Neural cell (in vitro differentiated cells): Measurements from ENCODE around the gene HEBP2. TPM values are rescaled to one million over a fixed set of nuclear protein-coding genes. Genes with fewer than 3 reads are reported as not detected.
A peak's percentile ranks its signal among the peaks of the same experiment; 100 is the strongest.

Experiments used
- H2AFZ ChIP-seq: fragments of 200-600, 300-800 bp; sonication (generic), shearing (Covaris generic); 2 replicates; pipeline ENCODE4 v1.6.0; 2014; ENCODE audit warnings: low read depth, mild to moderate bottlenecking, antibody characterized with exemption, low read length, moderate library complexity
- H3F3A ChIP-seq: fragments of 200-600 bp; shearing (Covaris generic); 2 replicates; pipeline ENCODE4 v1.6.1; 2016; ENCODE audit warnings: mild to moderate bottlenecking, moderate library complexity, mixed read lengths, antibody characterized with exemption, low read length; ENCODE audit not compliant: insufficient read depth, poor library complexity, severe bottlenecking
- H3K27ac ChIP-seq: fragments of 200-600, 300-800 bp; sonication (generic), shearing (Covaris generic); 2 replicates; pipeline ENCODE4 v1.5.1; 2014; ENCODE audit warnings: mild to moderate bottlenecking, low read length, moderate library complexity
- H3K27me3 ChIP-seq: fragments of 300-800, 200-600 bp; sonication (generic), shearing (Covaris generic); 2 replicates; pipeline ENCODE4 v1.6.0; 2014; ENCODE audit warnings: mild to moderate bottlenecking, low read depth, low read length, moderate library complexity; ENCODE audit not compliant: insufficient read depth
- H3K36me3 ChIP-seq: fragments of 300-800, 200-600 bp; sonication (generic), shearing (Covaris generic); 2 replicates; pipeline ENCODE4 v1.5.1; 2014; ENCODE audit warnings: mild to moderate bottlenecking, antibody characterized with exemption, low read length, moderate library complexity; ENCODE audit not compliant: insufficient read depth
- H3K4me2 ChIP-seq: fragments of 300-800, 200-600 bp; sonication (generic), shearing (Covaris generic); 2 replicates; pipeline ENCODE4 v1.6.0; 2014; ENCODE audit warnings: mild to moderate bottlenecking, low read length
- H3K4me3 ChIP-seq: fragments of 300-800, 200-600 bp; sonication (generic), shearing (Covaris generic); 2 replicates; pipeline ENCODE4 v1.5.1; 2014; ENCODE audit warnings: mild to moderate bottlenecking, low read length, moderate library complexity
- H3K79me2 ChIP-seq: fragments of 200-600 bp; shearing (Covaris generic); replicated peaks from 2 replicates; pipeline ENCODE4 v1.6.0; 2014; ENCODE audit warnings: mild to moderate bottlenecking, low read length, moderate library complexity; ENCODE audit not compliant: insufficient read depth
- H3K9ac ChIP-seq: fragments of 300-800, 200-600 bp; sonication (generic), shearing (Covaris generic); 2 replicates; pipeline ENCODE4 v1.6.1; 2016; ENCODE audit warnings: mild to moderate bottlenecking, low read length, mixed read lengths
- H3K9me2 ChIP-seq: fragments of 200-600 bp; shearing (Covaris generic); 2 replicates; pipeline ENCODE4 v1.6.1; 2016; ENCODE audit warnings: mild to moderate bottlenecking, low read length, mixed read lengths; ENCODE audit not compliant: insufficient read depth
- H3K9me3 ChIP-seq: fragments of 200-600, 300-800 bp; sonication (generic), shearing (Covaris generic); 2 replicates; pipeline ENCODE4 v1.6.1; 2016; ENCODE audit warnings: mild to moderate bottlenecking, mixed run types, low read length, moderate library complexity, mixed read lengths
- H4K20me1 ChIP-seq: fragments of 200-600 bp; shearing (Covaris generic); 2 replicates; pipeline ENCODE4 v1.6.1; 2016; ENCODE audit warnings: mild to moderate bottlenecking, mixed run types; ENCODE audit not compliant: insufficient read depth
- EP300 ChIP-seq: fragments of 450-650 bp; conservative IDR thresholded peaks from 2 replicates; pipeline ENCODE4 v1.6.1; 2014; ENCODE audit warnings: antibody characterized with exemption, mild to moderate bottlenecking, moderate library complexity; ENCODE audit not compliant: poor library complexity, severe bottlenecking
- EZH2 ChIP-seq: fragments of 200-600, 300-800 bp; shearing (Covaris generic), sonication (generic); IDR thresholded peaks from 2 replicates; pipeline ENCODE4 v1.6.1; 2014; ENCODE audit warnings: antibody characterized with exemption, low read length, borderline replicate concordance, mild to moderate bottlenecking; ENCODE audit not compliant: insufficient read depth, poor library complexity, severe bottlenecking
- MXI1 ChIP-seq: fragments of 450-650 bp; conservative IDR thresholded peaks from 2 replicates; pipeline ENCODE4 v1.6.1; 2014; ENCODE audit warnings: antibody characterized with exemption, mild to moderate bottlenecking; ENCODE audit not compliant: poor library complexity, severe bottlenecking
- POLR2AphosphoS5 ChIP-seq: IDR thresholded peaks from 2 replicates; pipeline ENCODE4 v1.6.1; 2012
- RAD21 ChIP-seq: fragments of 450-650 bp; conservative IDR thresholded peaks from 2 replicates; pipeline ENCODE4 v1.6.1; 2014; ENCODE audit warnings: antibody characterized with exemption, mild to moderate bottlenecking, moderate library complexity
- SMC3 ChIP-seq: fragments of 450-650 bp; conservative IDR thresholded peaks from 2 replicates; pipeline ENCODE4 v1.6.1; 2014; ENCODE audit warnings: antibody characterized with exemption, mild to moderate bottlenecking, moderate library complexity; ENCODE audit not compliant: poor library complexity
- TAF1 ChIP-seq: IDR thresholded peaks from 2 replicates; pipeline ENCODE4 v1.6.1; 2012; ENCODE audit warnings: low read depth
- polyA plus RNA-seq: library from polyadenylated mRNA; depleted of rRNA; stranded (reverse); fragments of >200 nt; gene quantifications from 2 replicates; pipeline ENCODE4 v1.2.3, GENCODE V29; 2014
- TF ChIP-seq, protein P1 (sequence below): IDR thresholded peaks from 2 replicates; pipeline ENCODE4 v1.6.1; 2012; ENCODE audit warnings: borderline replicate concordance
- TF ChIP-seq, protein P2 (sequence below): fragments of 450-650 bp; IDR thresholded peaks from 2 replicates; pipeline ENCODE4 v1.5.1; 2014; ENCODE audit warnings: antibody characterized with exemption, mild to moderate bottlenecking, moderate library complexity; ENCODE audit not compliant: poor library complexity, severe bottlenecking

The HEBP2 gene
- polyA plus RNA-seq, 1 donor from 2014 or later, result 3.0 TPM

DNA sequence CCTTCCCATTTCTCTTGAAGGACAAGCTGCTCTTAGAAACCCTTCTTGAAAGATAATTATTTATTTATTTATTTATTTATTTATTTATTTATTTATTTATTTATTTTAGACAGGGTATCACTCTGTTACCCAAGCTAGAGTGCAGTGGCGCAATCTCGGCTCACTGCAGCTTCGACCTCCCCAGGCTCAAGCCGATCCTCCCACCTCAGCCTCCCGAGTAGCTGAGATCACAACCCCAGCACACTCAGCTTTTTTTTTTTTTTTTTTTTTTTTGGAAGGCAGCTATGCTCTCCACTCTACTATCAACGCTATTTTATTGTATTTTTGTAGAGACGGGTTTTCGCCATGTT, 1.2 kb upstream of the HEBP2 start:
- H3K9ac ChIP-seq, result no peak overlapping the region
- H3K9me2 ChIP-seq, result no peaks in the 10 kb centered on the region
- H3K27me3 ChIP-seq, result peaks cover 16% of the 10 kb centered on the region
- H3K79me2 ChIP-seq, result no peaks in the 10 kb centered on the region
- TF ChIP-seq MXI1, result no peak
- TF ChIP-seq, protein P1, sequence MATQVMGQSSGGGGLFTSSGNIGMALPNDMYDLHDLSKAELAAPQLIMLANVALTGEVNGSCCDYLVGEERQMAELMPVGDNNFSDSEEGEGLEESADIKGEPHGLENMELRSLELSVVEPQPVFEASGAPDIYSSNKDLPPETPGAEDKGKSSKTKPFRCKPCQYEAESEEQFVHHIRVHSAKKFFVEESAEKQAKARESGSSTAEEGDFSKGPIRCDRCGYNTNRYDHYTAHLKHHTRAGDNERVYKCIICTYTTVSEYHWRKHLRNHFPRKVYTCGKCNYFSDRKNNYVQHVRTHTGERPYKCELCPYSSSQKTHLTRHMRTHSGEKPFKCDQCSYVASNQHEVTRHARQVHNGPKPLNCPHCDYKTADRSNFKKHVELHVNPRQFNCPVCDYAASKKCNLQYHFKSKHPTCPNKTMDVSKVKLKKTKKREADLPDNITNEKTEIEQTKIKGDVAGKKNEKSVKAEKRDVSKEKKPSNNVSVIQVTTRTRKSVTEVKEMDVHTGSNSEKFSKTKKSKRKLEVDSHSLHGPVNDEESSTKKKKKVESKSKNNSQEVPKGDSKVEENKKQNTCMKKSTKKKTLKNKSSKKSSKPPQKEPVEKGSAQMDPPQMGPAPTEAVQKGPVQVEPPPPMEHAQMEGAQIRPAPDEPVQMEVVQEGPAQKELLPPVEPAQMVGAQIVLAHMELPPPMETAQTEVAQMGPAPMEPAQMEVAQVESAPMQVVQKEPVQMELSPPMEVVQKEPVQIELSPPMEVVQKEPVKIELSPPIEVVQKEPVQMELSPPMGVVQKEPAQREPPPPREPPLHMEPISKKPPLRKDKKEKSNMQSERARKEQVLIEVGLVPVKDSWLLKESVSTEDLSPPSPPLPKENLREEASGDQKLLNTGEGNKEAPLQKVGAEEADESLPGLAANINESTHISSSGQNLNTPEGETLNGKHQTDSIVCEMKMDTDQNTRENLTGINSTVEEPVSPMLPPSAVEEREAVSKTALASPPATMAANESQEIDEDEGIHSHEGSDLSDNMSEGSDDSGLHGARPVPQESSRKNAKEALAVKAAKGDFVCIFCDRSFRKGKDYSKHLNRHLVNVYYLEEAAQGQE, result no peak
- no peak for TF ChIP-seq POLR2AphosphoS5
- TF ChIP-seq, protein P2, sequence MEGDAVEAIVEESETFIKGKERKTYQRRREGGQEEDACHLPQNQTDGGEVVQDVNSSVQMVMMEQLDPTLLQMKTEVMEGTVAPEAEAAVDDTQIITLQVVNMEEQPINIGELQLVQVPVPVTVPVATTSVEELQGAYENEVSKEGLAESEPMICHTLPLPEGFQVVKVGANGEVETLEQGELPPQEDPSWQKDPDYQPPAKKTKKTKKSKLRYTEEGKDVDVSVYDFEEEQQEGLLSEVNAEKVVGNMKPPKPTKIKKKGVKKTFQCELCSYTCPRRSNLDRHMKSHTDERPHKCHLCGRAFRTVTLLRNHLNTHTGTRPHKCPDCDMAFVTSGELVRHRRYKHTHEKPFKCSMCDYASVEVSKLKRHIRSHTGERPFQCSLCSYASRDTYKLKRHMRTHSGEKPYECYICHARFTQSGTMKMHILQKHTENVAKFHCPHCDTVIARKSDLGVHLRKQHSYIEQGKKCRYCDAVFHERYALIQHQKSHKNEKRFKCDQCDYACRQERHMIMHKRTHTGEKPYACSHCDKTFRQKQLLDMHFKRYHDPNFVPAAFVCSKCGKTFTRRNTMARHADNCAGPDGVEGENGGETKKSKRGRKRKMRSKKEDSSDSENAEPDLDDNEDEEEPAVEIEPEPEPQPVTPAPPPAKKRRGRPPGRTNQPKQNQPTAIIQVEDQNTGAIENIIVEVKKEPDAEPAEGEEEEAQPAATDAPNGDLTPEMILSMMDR, result no peak
- TF ChIP-seq SMC3, result no peak
- no peak for TF ChIP-seq EP300
- TF ChIP-seq EZH2, result no peak
- no peak for TF ChIP-seq RAD21
- TF ChIP-seq TAF1, result no peak
- H3K27ac ChIP-seq, result no peak overlapping the region
- H3K4me2 ChIP-seq, result no peak overlapping the region
- peak overlapping the region; percentile 87 for H3K4me3 ChIP-seq
- H4K20me1 ChIP-seq, result no peaks in the 10 kb centered on the region
- peaks cover 2% of the 10 kb centered on the region for H3F3A ChIP-seq
- no peaks in the 10 kb centered on the region for H3K36me3 ChIP-seq
- H2AFZ ChIP-seq, result no peak overlapping the region
- no peaks in the 10 kb centered on the region for H3K9me3 ChIP-seq

DNA sequence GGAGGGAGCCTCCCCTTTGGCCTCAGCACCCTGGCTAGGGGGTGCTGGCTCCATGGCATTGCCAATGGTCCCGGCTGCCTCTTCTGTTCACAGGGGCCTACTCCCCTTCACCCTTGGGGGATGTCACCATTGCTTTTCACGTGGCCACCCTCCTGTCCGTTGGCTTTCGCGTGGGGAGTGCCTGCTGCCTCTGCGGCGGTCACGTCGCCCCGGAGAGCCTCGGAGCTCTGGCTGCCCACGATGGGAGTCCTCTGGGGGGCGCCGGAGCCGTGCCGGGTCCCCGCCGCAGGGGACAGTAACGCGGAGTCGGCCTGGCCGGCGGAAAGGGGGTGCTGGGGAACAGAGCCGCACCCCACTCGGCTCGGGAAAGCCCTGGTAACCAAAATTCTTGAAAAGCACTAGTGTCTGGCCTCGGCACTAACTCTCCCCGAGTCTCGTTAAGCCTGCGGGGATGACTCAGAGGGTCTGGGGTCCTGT, 661 bp upstream of the HEBP2 start:
- H3K9me3 ChIP-seq, result no peaks in the 10 kb centered on the region
- peak overlapping the region; percentile 25 for H2AFZ ChIP-seq
- peak overlapping the region; percentile 87 for H3K4me3 ChIP-seq
- TF ChIP-seq TAF1 (no peak), EP300 (no peak), EZH2 (no peak), POLR2AphosphoS5 (no peak), MXI1 (no peak), SMC3 (no peak), RAD21 (no peak)
- TF ChIP-seq, protein P1, result no peak
- TF ChIP-seq, protein P2, result no peak
- H3K36me3 ChIP-seq, result no peaks in the 10 kb centered on the region
- H4K20me1 ChIP-seq, result no peaks in the 10 kb centered on the region
- H3F3A ChIP-seq, result peaks cover 2% of the 10 kb centered on the region
- no peak overlapping the region for H3K4me2 ChIP-seq
- H3K79me2 ChIP-seq, result no peaks in the 10 kb centered on the region
- no peaks in the 10 kb centered on the region for H3K9me2 ChIP-seq
- H3K9ac ChIP-seq, result peak overlapping the region; percentile 44
- H3K27ac ChIP-seq, result no peak overlapping the region
- peaks cover 16% of the 10 kb centered on the region for H3K27me3 ChIP-seq
